IMR-90 (cell line): ENCODE results near the gene UBR4. TPM values are rescaled to one million over a fixed set of nuclear protein-coding genes. Genes with fewer than 3 reads are reported as not detected.

Source experiments
- ATAC-seq: fragments of 200-7000 bp; cut with Tn5 transposase; 2 replicates; pipeline ENCODE4 v1.9.1; 2020; ENCODE audit warnings: low read depth, mild to moderate bottlenecking, moderate library complexity
- BruUV-seq: library from RNA; stranded (reverse); fragments of 400-500 nt; replicated peaks from 2 replicates; lab custom pipeline; 2021; lab: Mats Ljungman, UMichigan
- CTCF ChIA-PET: fragments of 300-600 bp; formaldehyde crosslinking; extraction: SDS; loops from one replicate; lab custom pipeline; 2021; ENCODE audit warnings: antibody characterized with exemption; lab: Yijun Ruan, JAX
- POLR2A ChIA-PET: fragments of 300-600 bp; sonication (Branson Sonifier 250); formaldehyde crosslinking; loops from one replicate; lab custom pipeline; 2022; ENCODE audit warnings: antibody characterized with exemption; ENCODE audit not compliant: unreplicated experiment; lab: Charles Lee
- DNase-seq: peaks from one replicate; pipeline ENCODE4 v3.0.0; 2013
- H2AFZ ChIP-seq: replicated peaks from 2 replicates; pipeline ENCODE3; 2013; ENCODE audit warnings: low read length, mild to moderate bottlenecking; ENCODE audit not compliant: poor library complexity
- H2AK5ac ChIP-seq: 2 replicates; pipeline ENCODE4 v1.6.1; 2013; ENCODE audit warnings: low read depth, low read length, inconsistent platforms
- H2AK9ac ChIP-seq: replicated peaks from 2 replicates; pipeline ENCODE3; 2013; ENCODE audit warnings: mild to moderate bottlenecking, low read depth, low read length, moderate library complexity; ENCODE audit not compliant: poor library complexity
- H2BK120ac ChIP-seq: 2 replicates; pipeline ENCODE4 v1.6.1; 2013; ENCODE audit warnings: low read depth, low read length, inconsistent platforms
- H2BK15ac ChIP-seq: 3 replicates; pipeline ENCODE4 v1.6.1; 2013; ENCODE audit warnings: low read depth, low read length, inconsistent platforms
- H2BK20ac ChIP-seq: 2 replicates; pipeline ENCODE4 v1.6.1; 2013; ENCODE audit warnings: low read depth, mild to moderate bottlenecking, inconsistent platforms, low read length, moderate library complexity
- H2BK5ac ChIP-seq: 2 replicates; pipeline ENCODE4 v1.6.1; 2013; ENCODE audit warnings: mild to moderate bottlenecking, low read depth, low read length, inconsistent platforms; ENCODE audit not compliant: poor library complexity, severe bottlenecking
- H3K14ac ChIP-seq: replicated peaks from 2 replicates; pipeline ENCODE4 v1.6.1; 2013; ENCODE audit warnings: low read depth, low read length, inconsistent platforms
- H3K18ac ChIP-seq: 2 replicates; pipeline ENCODE4 v1.6.1; 2013; ENCODE audit warnings: low read depth, low read length, control low read depth
- H3K23ac ChIP-seq: 2 replicates; pipeline ENCODE4 v1.6.1; 2013; ENCODE audit warnings: low read depth, low read length, inconsistent platforms
- H3K27ac ChIP-seq: 2 replicates; pipeline ENCODE4 v1.5.1; 2013; ENCODE audit warnings: mild to moderate bottlenecking, control low read depth, low read length; ENCODE audit not compliant: insufficient read depth
- H3K27me3 ChIP-seq: 2 replicates; pipeline ENCODE4 v1.6.1; 2013; ENCODE audit warnings: low read length; ENCODE audit not compliant: control insufficient read depth, insufficient read depth
- H3K36me3 ChIP-seq: 2 replicates; pipeline ENCODE4 v1.6.1; 2013; ENCODE audit warnings: low read length, mixed read lengths; ENCODE audit not compliant: control insufficient read depth, insufficient read depth
- H3K4ac ChIP-seq: 2 replicates; pipeline ENCODE4 v1.6.1; 2013; ENCODE audit warnings: low read depth, low read length, inconsistent platforms
- H3K4me1 ChIP-seq: 2 replicates; pipeline ENCODE4 v1.6.1; 2013; ENCODE audit warnings: low read length, mixed read lengths; ENCODE audit not compliant: control insufficient read depth, insufficient read depth
- H3K4me2 ChIP-seq: 2 replicates; pipeline ENCODE4 v1.6.1; 2013; ENCODE audit warnings: low read depth, mild to moderate bottlenecking, control low read depth, low read length, moderate library complexity
- H3K4me3 ChIP-seq: 2 replicates; pipeline ENCODE4 v1.5.1; 2013; ENCODE audit warnings: low read depth, mild to moderate bottlenecking, control low read depth, low read length, moderate library complexity; ENCODE audit not compliant: insufficient read depth
- H3K56ac ChIP-seq: 2 replicates; pipeline ENCODE4 v1.6.1; 2013; ENCODE audit warnings: low read length, inconsistent platforms; ENCODE audit not compliant: insufficient read depth; ENCODE audit errors: extremely low read depth
- H3K79me1 ChIP-seq, 2 experiments: 2 replicates each; pipeline ENCODE4 v1.6.1; 2013; ENCODE audit warnings: low read length in 2 of 2, inconsistent platforms in 1 of 2, low read depth in 1 of 2
- H3K9ac ChIP-seq: 2 replicates; pipeline ENCODE4 v1.6.1; 2013; ENCODE audit warnings: low read depth, low read length, control low read depth
- H3K9me1 ChIP-seq: 2 replicates; pipeline ENCODE4 v1.6.1; 2013; ENCODE audit warnings: low read length, inconsistent platforms; ENCODE audit not compliant: insufficient read depth
- H3K9me3 ChIP-seq: 2 replicates; pipeline ENCODE4 v1.6.1; 2013; ENCODE audit warnings: low read length; ENCODE audit not compliant: control insufficient read depth, insufficient read depth
- H4K20me1 ChIP-seq: 2 replicates; pipeline ENCODE4 v1.6.1; 2013; ENCODE audit warnings: low read length, inconsistent platforms; ENCODE audit not compliant: insufficient read depth
- H4K5ac ChIP-seq: 2 replicates; pipeline ENCODE4 v1.6.1; 2013; ENCODE audit warnings: mild to moderate bottlenecking, low read depth, low read length, control low read depth
- H4K8ac ChIP-seq, 2 experiments: 2 replicates each; pipeline ENCODE4 v1.6.1; 2013; ENCODE audit warnings: low read depth in 2 of 2, low read length in 2 of 2, control low read depth in 1 of 2, inconsistent platforms in 1 of 2
- H4K91ac ChIP-seq: 2 replicates; pipeline ENCODE4 v1.6.1; 2013; ENCODE audit warnings: low read depth, low read length, inconsistent platforms; ENCODE audit not compliant: insufficient read depth
- CHD1 ChIP-seq: IDR thresholded peaks from 2 replicates; pipeline ENCODE4 v1.6.1; 2012; ENCODE audit warnings: low read depth, low read length, improper control_type of control experiment
- FOS ChIP-seq: fragments of 150-350 bp; IDR thresholded peaks from 2 replicates; pipeline ENCODE4 v1.6.1; 2016; ENCODE audit warnings: low read depth, low read length
- MAFK ChIP-seq: IDR thresholded peaks from 2 replicates; pipeline ENCODE4 v1.6.1; 2012; ENCODE audit warnings: low read depth, low read length, improper control_type of control experiment
- MAZ ChIP-seq: IDR thresholded peaks from 2 replicates; pipeline ENCODE4 v1.6.1; 2012; ENCODE audit warnings: low read depth, mild to moderate bottlenecking, low read length, improper control_type of control experiment, moderate library complexity, borderline replicate concordance
- MXI1 ChIP-seq: IDR thresholded peaks from 2 replicates; pipeline ENCODE4 v1.6.1; 2012; ENCODE audit warnings: low read depth, mild to moderate bottlenecking, low read length, moderate library complexity, borderline replicate concordance
- NFE2L2 ChIP-seq: fragments of 150-350 bp; IDR thresholded peaks from 2 replicates; pipeline ENCODE4 v1.6.1; 2016; ENCODE audit warnings: low read depth, mild to moderate bottlenecking, low read length
- RAD21 ChIP-seq: IDR thresholded peaks from 2 replicates; pipeline ENCODE4 v1.6.1; 2012; ENCODE audit warnings: low read length, improper control_type of control experiment
- RCOR1 ChIP-seq: IDR thresholded peaks from 2 replicates; pipeline ENCODE4 v1.6.1; 2012; ENCODE audit warnings: mild to moderate bottlenecking, low read length, improper control_type of control experiment; ENCODE audit not compliant: insufficient replicate concordance
- RFX5 ChIP-seq: IDR thresholded peaks from 2 replicates; pipeline ENCODE4 v1.8.0; 2012; ENCODE audit warnings: low read depth, mild to moderate bottlenecking, low read length, moderate library complexity
- SMC3 ChIP-seq: fragments of 150-350 bp; IDR thresholded peaks from 2 replicates; pipeline ENCODE4 v1.6.1; 2016; ENCODE audit warnings: low read depth, mild to moderate bottlenecking, antibody characterized with exemption, low read length, moderate library complexity
- WGBS, 2 experiments: methylation state at CpG; one replicate each; pipeline versions ENCODE4 v1.1.5 to v1.1.7; 2013; ENCODE audit warnings: missing lambda C conversion rate in 2 of 2; ENCODE audit not compliant: insufficient read length in 1 of 2; ENCODE audit errors: extremely low coverage in 2 of 2; 5-methylcytosine and 5-hydroxymethylcytosine counted together
- dilution Hi-C: fragments of 300-500 bp; cut with HindIII; formaldehyde crosslinking; loops from one replicate; pipeline ENCODE4 v1.14.3; 2018; ENCODE audit warnings: low sequenced_read_pairs; ENCODE audit not compliant: unreplicated experiment
- in situ Hi-C: fragments of 300-500 bp; cut with MboI; formaldehyde crosslinking; loops from 3 replicates; pipeline ENCODE4 v1.14.3; 2019; ENCODE audit warnings: low sequenced_read_pairs, inconsistent platforms, mixed read lengths
- intact Hi-C: fragments of 100-400 bp; cut with micrococcal nuclease; formaldehyde crosslinking; loops from 2 replicates; pipeline ENCODE4 v1.10.0; 2022
- polyA plus RNA-seq, 3 experiments: library from polyadenylated mRNA; depleted of rRNA; stranded (reverse); fragments of >200 nt; gene quantifications; 2 replicates each; pipeline ENCODE4 v1.2.3, GENCODE V29; 2012; ENCODE audit warnings: low replicate concordance in 1 of 3
- total RNA-seq: library from RNA; depleted of rRNA; stranded (reverse); fragments of >200 nt; gene quantifications from 2 replicates; pipeline ENCODE4 v1.2.3, GENCODE V29; 2012
- TF ChIP-seq, protein P1 (sequence below): fragments of 150-350 bp; IDR thresholded peaks from 2 replicates; pipeline ENCODE4 v1.6.1; 2017; ENCODE audit warnings: mild to moderate bottlenecking, antibody characterized with exemption, low read length, low read depth
- TF ChIP-seq, protein P2 (sequence below): fragments of 150-350 bp; IDR thresholded peaks from 2 replicates; pipeline ENCODE4 v1.6.1; 2016; ENCODE audit warnings: low read depth, mild to moderate bottlenecking, low read length, moderate library complexity, borderline replicate concordance
- TF ChIP-seq, protein P3 (sequence below): conservative IDR thresholded peaks from 2 replicates; pipeline ENCODE4 v1.5.1; 2012; ENCODE audit warnings: mild to moderate bottlenecking, low read depth, low read length, improper control_type of control experiment

UBR4 gene
- total and polyA plus RNA-seq, 2 of the 4 experiments (the other 2 are of a cell fraction) = 87.8 to 121 TPM

DNA sequence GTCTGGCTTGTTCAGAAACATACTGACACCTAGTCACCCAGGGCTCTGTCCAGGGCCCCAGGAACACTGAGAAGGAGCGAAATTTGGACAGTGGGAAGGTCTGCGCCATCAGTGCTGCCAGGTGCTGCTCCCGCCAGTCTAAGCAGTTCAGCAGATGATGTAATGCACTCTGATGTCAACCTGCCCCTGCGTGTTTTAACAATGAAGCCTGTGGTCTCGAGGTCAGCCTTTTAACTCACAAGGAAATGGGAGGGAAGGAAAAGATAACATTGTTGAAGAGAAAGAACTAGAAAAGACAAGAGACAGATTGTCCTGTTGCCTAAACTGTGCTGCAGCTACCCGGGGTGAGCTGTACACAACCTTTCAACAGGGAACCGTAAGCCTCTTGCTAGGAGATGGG, 127.0 kb downstream of the UBR4 start:
- CTCF ChIA-PET = interaction anchor here (1.9 kb wide), 1 partner anchor 170 kb away, joined by 7 read pairs; no protein-coding TSS in a partner anchor
- H3K9ac ChIP-seq = no peak overlapping the region

More for the DNA sequence above, 127.0 kb downstream of the UBR4 start:
- intact Hi-C loops = no loop called here
- ATAC-seq (no peak), DNase-seq (peak; percentile 41)
- Histone ChIP-seq H3K79me1 (peaks cover 33 to 68% of the 10 kb centered on the region in 2 experiments), H4K91ac (no peak overlapping the region), H2BK20ac (no peak overlapping the region), H2BK120ac (no peak overlapping the region), H3K4me2 (no peak overlapping the region), H4K20me1 (peaks cover 11% of the 10 kb centered on the region), H3K23ac (no peak overlapping the region), H3K36me3 (peaks cover 91% of the 10 kb centered on the region), H3K4ac (no peak overlapping the region), H3K27me3 (no peaks in the 10 kb centered on the region), H3K14ac (no peak overlapping the region), H3K4me3 (no peak overlapping the region), H3K9me3 (no peaks in the 10 kb centered on the region), H3K56ac (no peak overlapping the region), H2BK15ac (no peak overlapping the region), H2AK5ac (no peak overlapping the region), H3K4me1 (peaks cover 14% of the 10 kb centered on the region), H3K27ac (no peak overlapping the region), H3K18ac (no peak overlapping the region), H2BK5ac (no peak overlapping the region), H2AFZ (no peak overlapping the region), H2AK9ac (no peak overlapping the region), H4K5ac (no peak overlapping the region), H4K8ac (no peak overlapping the region), H3K9me1 (peaks cover 21% of the 10 kb centered on the region)
- TF ChIP-seq SMC3 (no peak), RAD21 (no peak), NFE2L2 (no peak), RFX5 (no peak), MXI1 (no peak), FOS (no peak), CHD1 (no peak), MAFK (no peak), RCOR1 (no peak), MAZ (no peak)
- TF ChIP-seq, protein P1, sequence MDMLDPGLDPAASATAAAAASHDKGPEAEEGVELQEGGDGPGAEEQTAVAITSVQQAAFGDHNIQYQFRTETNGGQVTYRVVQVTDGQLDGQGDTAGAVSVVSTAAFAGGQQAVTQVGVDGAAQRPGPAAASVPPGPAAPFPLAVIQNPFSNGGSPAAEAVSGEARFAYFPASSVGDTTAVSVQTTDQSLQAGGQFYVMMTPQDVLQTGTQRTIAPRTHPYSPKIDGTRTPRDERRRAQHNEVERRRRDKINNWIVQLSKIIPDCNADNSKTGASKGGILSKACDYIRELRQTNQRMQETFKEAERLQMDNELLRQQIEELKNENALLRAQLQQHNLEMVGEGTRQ = no peak
- TF ChIP-seq, protein P2, sequence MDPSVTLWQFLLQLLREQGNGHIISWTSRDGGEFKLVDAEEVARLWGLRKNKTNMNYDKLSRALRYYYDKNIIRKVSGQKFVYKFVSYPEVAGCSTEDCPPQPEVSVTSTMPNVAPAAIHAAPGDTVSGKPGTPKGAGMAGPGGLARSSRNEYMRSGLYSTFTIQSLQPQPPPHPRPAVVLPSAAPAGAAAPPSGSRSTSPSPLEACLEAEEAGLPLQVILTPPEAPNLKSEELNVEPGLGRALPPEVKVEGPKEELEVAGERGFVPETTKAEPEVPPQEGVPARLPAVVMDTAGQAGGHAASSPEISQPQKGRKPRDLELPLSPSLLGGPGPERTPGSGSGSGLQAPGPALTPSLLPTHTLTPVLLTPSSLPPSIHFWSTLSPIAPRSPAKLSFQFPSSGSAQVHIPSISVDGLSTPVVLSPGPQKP = no peak
- TF ChIP-seq, protein P3, sequence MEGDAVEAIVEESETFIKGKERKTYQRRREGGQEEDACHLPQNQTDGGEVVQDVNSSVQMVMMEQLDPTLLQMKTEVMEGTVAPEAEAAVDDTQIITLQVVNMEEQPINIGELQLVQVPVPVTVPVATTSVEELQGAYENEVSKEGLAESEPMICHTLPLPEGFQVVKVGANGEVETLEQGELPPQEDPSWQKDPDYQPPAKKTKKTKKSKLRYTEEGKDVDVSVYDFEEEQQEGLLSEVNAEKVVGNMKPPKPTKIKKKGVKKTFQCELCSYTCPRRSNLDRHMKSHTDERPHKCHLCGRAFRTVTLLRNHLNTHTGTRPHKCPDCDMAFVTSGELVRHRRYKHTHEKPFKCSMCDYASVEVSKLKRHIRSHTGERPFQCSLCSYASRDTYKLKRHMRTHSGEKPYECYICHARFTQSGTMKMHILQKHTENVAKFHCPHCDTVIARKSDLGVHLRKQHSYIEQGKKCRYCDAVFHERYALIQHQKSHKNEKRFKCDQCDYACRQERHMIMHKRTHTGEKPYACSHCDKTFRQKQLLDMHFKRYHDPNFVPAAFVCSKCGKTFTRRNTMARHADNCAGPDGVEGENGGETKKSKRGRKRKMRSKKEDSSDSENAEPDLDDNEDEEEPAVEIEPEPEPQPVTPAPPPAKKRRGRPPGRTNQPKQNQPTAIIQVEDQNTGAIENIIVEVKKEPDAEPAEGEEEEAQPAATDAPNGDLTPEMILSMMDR = no peak
- in situ Hi-C loops = loop anchor here (5.0 kb wide), 1 partner anchor 171 kb away; no protein-coding TSS in a partner anchor
- WGBS, 2 experiments = 93% methylated on average over 3 of the region's 7 CpGs; no CpG with 5 or more reads in 1 of the 2 experiments
- POLR2A ChIA-PET = no interaction called here
- dilution Hi-C loops = no loop called here
- no TSS peak for BruUV-seq
